ENCODE data around the gene GHDC. TPM values are rescaled to one million over a fixed set of nuclear protein-coding genes. Genes with fewer than 3 reads are reported as not detected.

Gene GHDC, protein sequence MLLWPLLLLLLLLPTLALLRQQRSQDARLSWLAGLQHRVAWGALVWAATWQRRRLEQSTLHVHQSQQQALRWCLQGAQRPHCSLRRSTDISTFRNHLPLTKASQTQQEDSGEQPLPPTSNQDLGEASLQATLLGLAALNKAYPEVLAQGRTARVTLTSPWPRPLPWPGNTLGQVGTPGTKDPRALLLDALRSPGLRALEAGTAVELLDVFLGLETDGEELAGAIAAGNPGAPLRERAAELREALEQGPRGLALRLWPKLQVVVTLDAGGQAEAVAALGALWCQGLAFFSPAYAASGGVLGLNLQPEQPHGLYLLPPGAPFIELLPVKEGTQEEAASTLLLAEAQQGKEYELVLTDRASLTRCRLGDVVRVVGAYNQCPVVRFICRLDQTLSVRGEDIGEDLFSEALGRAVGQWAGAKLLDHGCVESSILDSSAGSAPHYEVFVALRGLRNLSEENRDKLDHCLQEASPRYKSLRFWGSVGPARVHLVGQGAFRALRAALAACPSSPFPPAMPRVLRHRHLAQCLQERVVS
- total RNA-seq (2021; fragmentation: NEBNext Ultra II Directional; extraction: Animal tissue kit (Norgen Biotek cat#: 25700)) (7.1 and 7.4 TPM in 2 replicates), polyA plus RNA-seq (2011; rRNA removed) (8.1 and 14.8 TPM in 2 replicates), polyA minus RNA-seq (2011; rRNA and poly(A)+ RNA removed) (5.4 and 7.0 TPM in 2 replicates)
- 8.8 TPM for polyA plus RNA-seq (2011; cell fraction: cytosol; rRNA removed)
- 16.4 TPM for polyA plus RNA-seq (2011; cell fraction: nucleus; rRNA removed)
- polyA plus RNA-seq (2012, experiment 1 of 2), result 5.4 to 9.7 TPM (median 8.9 TPM) in 4 replicates
- polyA plus RNA-seq (2012, experiment 2 of 2), result 8.8 TPM
- polyA plus RNA-seq (2013, experiment 1 of 2), result 9.0 TPM
- 9.0 TPM for polyA plus RNA-seq (2013, experiment 2 of 2)
- polyA minus RNA-seq (2011; cell fraction: cytosol; rRNA and poly(A)+ RNA removed), result 5.5 TPM
- polyA minus RNA-seq (2011; cell fraction: nucleus; rRNA and poly(A)+ RNA removed), result 5.1 TPM
- long read RNA-seq, experiment 1, partial matches to known transcripts, result 10 of 11 reads
- long read RNA-seq, experiment 1, other reads (novel, unspliced or antisense), result 1 of 11 reads
- long read RNA-seq, experiment 2, partial matches to known transcripts, result 0 of 3 reads
- long read RNA-seq, experiment 2, other reads (novel, unspliced or antisense), result 1 of 3 reads

DNA sequence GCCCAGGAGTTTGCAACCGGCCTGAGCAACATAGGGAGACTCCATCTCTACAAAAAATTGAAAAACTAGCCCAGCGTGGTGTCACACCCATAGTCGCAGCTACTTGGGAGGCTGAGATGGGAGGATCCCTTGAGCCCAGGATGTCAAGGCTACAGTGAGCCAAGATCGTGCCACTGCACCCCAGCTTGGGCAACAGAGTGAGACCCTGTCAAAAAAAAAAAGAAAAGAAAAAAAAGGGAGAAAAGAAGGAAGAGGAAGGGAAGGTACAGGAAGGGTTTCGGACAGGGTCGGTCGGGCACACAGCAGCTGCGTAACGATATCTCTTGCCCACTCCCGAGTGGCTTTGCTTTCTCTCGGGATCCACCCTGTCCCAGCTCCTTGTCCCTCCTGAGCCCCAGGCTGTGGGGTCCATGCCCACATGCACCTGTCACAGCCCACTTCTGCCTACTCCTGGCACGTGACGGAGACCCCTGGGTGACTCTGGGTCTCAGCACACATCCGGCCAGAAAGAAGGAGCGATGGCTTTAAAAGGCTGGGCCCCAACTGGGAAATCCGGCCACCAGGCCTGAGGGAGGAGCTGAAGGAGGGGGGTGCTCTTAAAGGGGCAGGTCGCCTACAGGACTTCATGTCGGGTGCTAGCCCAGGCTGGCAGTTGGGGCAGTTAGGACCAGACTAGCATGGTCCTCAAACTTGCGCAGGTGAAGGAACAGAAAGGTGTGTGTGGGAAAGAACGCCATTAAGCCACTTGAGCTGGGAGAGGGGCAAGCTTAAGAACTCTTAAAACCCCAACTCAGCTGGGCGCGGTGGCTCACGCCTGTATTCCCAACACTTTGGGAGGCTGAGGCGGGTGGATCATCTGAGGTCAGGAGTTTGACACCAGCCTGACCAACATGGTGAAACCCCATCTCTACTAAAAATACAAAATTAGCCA, at the start of gene GHDC:
GHDC (minus strand) TSS at position 526 of the 931 bp plus-strand sequence. CDS start 913 bp downstream, outside the sequence.
- POLR2A ChIA-PET (ENCODE audit: partially characterized antibody), result interaction anchor here (0.6 to 2.5 kb wide), 4 partner anchors 10 to 116 kb away, joined by 3 to 7 read pairs (median 4); partner anchors contain the start of gene STAT5A
- H3K4me3 ChIP-seq (ENCODE audit: extremely low read depth in 1 of 4, insufficient read depth in 2 of 4, low read depth in 3 of 4, low read length in 4 of 4), result peak within 1 kb of the TSS in 3 of 4 experiments; percentile 16 to 52 (median 19); a peak in 5 of 8 replicates
- peaks cover 0 to 1% of the 10 kb centered on the region in 2 experiments for H4K20me1 ChIP-seq (replicated peaks in 1 of 2; ENCODE audit: control insufficient read depth in 1 of 2, insufficient read depth in 2 of 2, low read length in 2 of 2)
- H3K14ac ChIP-seq (ENCODE audit: insufficient read length), result no peak within 1 kb of the TSS
- H3K36me3 ChIP-seq (ENCODE audit: control insufficient read depth in 2 of 4, insufficient read depth in 4 of 4, low read length in 3 of 4), result no peaks in the 10 kb centered on the region
- H3K27ac ChIP-seq (ENCODE audit: low read depth, low read length), result no peak within 1 kb of the TSS
- H3K4me1 ChIP-seq (replicated peaks in 1 of 4; ENCODE audit: control insufficient read depth in 3 of 4, insufficient read depth in 4 of 4, low read length in 3 of 4), result peaks cover 0 to 4% (median 3%) of the 10 kb centered on the region in 4 experiments; a peak in 5 of 7 replicates
- no peaks in the 10 kb centered on the region for H3K79me1 ChIP-seq (ENCODE audit: low read depth, low read length)
- no peak within 1 kb of the TSS for H3K23ac ChIP-seq (ENCODE audit: insufficient read length)
- H3K9me3 ChIP-seq (ENCODE audit: insufficient read depth in 2 of 2, low read depth in 1 of 2, low read length in 1 of 2), result no peaks in the 10 kb centered on the region
- no peak within 1 kb of the TSS for H3K9ac ChIP-seq (replicated peaks in 1 of 4; ENCODE audit: extremely low read depth in 1 of 4, low read depth in 3 of 4, low read length in 3 of 4)
- CTCF ChIA-PET (ENCODE audit: partially characterized antibody), result interaction anchor here (0.6 to 7.4 kb wide), 18 partner anchors 8 to 294 kb away, joined by 3 to 34 read pairs (median 4); partner anchors contain the start of genes HSPB9 and KAT2A
- H2AK5ac ChIP-seq (ENCODE audit: low read depth, low read length), result no peak within 1 kb of the TSS
- peak within 1 kb of the TSS; percentile 57 for H4K5ac ChIP-seq (ENCODE audit: insufficient read length, low read depth, low read length)
- no peak within 1 kb of the TSS for H2BK120ac ChIP-seq (replicated peaks; ENCODE audit: low read depth, low read length)
- 0 out of 2 replicates have a peak within 1 kb of the TSS, but pooled peaks have one; percentile 18 for H2BK20ac ChIP-seq (ENCODE audit: low read length)
- H4K8ac ChIP-seq (ENCODE audit: extremely low read depth, insufficient read depth, low read length), result peak within 1 kb of the TSS; percentile 65; the same call in 1 of the 2 replicates
- no peaks in the 10 kb centered on the region for H3K79me2 ChIP-seq (ENCODE audit: control insufficient read depth in 1 of 2, insufficient read depth in 2 of 2, low read length in 2 of 2)
- peak within 1 kb of the TSS; percentile 52; the same call in 1 of the 2 replicates for H3K18ac ChIP-seq (ENCODE audit: extremely low read depth, low read length)
- no peaks in the 10 kb centered on the region for H3K27me3 ChIP-seq (replicated peaks in 1 of 4; ENCODE audit: control insufficient read depth in 3 of 4, extremely low read depth in 1 of 4, insufficient read depth in 3 of 4, low read length in 3 of 4)
- peak within 1 kb of the TSS; percentile 17 for H4K91ac ChIP-seq (replicated peaks; ENCODE audit: insufficient read length, low read length)
- no peaks in the 10 kb centered on the region for H3K23me2 ChIP-seq (ENCODE audit: low read depth, low read length)
- FAIRE-seq, result peak; percentile 32
- DNase-seq (ENCODE audit: low read depth in 1 of 2, low spot score in 2 of 2), result peak in 1 of 2 experiments; percentile 74
- H3K4me2 ChIP-seq (ENCODE audit: insufficient read depth in 1 of 2, low read depth in 2 of 2, low read length in 2 of 2), result peak within 1 kb of the TSS; percentile 58 to 62
- H2AFZ ChIP-seq (ENCODE audit: low read length), result peak within 1 kb of the TSS; percentile 96
- H3K4ac ChIP-seq (replicated peaks; ENCODE audit: insufficient read length, low read depth, low read length), result peak within 1 kb of the TSS; percentile 55
- 0 out of 2 replicates have a peak within 1 kb of the TSS, but pooled peaks have one; percentile 63 for H2BK15ac ChIP-seq (ENCODE audit: low read length)
- no peak within 1 kb of the TSS for H3K56ac ChIP-seq (replicated peaks; ENCODE audit: insufficient read length, low read depth, low read length)
- peak within 1 kb of the TSS; percentile 13; the same call in 1 of the 2 replicates for H2BK12ac ChIP-seq (ENCODE audit: low read depth, low read length)
- 71% methylated on average over 23 of the region's 24 CpGs; no CpG with 5 or more reads in 1 of the 2 experiments for WGBS, 2 experiments (ENCODE audit: extremely low coverage in 1 of 2, insufficient coverage in 1 of 2, insufficient read length in 1 of 2, insufficient replicate concordance in 2 of 2, low coverage in 1 of 2, low lambda C conversion rate in 2 of 2, missing lambda C conversion rate in 1 of 2)
- peak within 1 kb of the TSS; percentile 74; the same call in 1 of the 2 replicates for H2BK5ac ChIP-seq (ENCODE audit: low read depth, low read length)
- TF ChIP-seq POU5F1 (IDR thresholded peaks at IDR 0.05; ENCODE audit: low read depth, low read length) (no peak), SIN3A (conservative IDR thresholded peaks at IDR 0.05 in 1 of 2, IDR thresholded peaks at IDR 0.05 in 1 of 2; ENCODE audit: low read depth in 1 of 2, low read length in 2 of 2) (peak in 1 of 2 experiments; percentile 46; a peak in 1 of 4 replicates), SUZ12 (IDR thresholded peaks at IDR 0.05; ENCODE audit: low read length) (no peak), BCL11A (IDR thresholded peaks at IDR 0.05; ENCODE audit: low read depth in 2 of 2, low read length in 2 of 2) (no peak), TCF12 (IDR thresholded peaks at IDR 0.05; ENCODE audit: low read depth, low read length) (no peak)
